ENCODE measurements around the gene LYSMD3.
A peak's percentile ranks its signal among the peaks of the same experiment; 100 is the strongest.

The LYSMD3 gene

DNA sequence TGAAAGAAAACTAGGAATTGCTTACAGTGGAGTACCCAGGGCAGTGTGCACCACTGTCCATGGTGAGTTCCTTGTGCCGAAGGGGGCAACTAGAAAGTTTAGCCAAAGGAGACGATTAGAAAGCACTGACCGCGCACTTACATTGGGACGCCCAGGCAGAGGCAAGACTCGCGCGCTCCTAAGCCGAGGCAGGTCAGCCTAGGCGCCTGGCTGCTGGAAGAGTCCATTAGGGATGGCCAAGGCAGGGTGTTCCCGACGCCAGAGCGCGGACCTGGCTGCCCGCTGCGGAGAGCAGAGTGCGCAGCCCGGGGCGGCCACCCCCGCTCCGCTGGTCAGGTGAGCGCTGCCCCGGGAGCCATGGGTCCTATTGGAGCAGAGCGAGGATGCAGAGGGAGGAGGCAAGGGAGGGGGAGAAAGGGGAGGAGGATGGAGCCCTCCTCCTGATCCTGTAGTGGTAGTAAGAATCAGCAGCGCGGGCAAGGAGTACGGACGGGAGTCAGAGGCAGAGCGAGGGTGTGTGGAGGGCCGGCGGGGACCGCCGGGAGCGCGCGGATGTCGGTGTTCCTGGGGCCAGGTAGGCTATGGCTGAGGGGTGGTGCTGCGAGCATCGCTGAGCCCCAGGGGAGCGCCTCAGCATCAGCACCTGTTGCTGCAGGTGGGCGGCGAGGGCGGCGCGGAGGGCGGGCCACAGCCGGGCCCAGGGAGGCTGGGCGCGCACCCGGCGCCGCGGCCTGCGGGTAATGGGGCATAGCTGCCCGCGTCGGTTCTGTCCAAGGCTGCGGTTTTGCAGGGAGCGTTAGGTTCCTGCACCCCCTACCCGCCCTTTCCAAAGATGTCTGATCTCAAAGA is 29.2 kb upstream of the LYSMD3 start, which contains the start of gene ADGRV1:
Gene ADGRV1, plus strand, starts transcription at position 454 of the 849 bp plus-strand sequence. Its CDS starts 99 bp downstream, at position 553.
- Mint-ChIP-seq H3K27me3 (ENCODE audit: low read depth, poor library complexity) (no peaks in the 10 kb centered on the region), H3K27ac (peak within 1 kb of the TSS; percentile 95), H3K9me3 (no peaks in the 10 kb centered on the region), H3K4me3 (peak within 1 kb of the TSS; percentile 92), H3K4me1 (peaks cover 61% of the 10 kb centered on the region), H3K36me3 (ENCODE audit: low read depth) (no peaks in the 10 kb centered on the region)
- TF ChIP-seq, protein P1, sequence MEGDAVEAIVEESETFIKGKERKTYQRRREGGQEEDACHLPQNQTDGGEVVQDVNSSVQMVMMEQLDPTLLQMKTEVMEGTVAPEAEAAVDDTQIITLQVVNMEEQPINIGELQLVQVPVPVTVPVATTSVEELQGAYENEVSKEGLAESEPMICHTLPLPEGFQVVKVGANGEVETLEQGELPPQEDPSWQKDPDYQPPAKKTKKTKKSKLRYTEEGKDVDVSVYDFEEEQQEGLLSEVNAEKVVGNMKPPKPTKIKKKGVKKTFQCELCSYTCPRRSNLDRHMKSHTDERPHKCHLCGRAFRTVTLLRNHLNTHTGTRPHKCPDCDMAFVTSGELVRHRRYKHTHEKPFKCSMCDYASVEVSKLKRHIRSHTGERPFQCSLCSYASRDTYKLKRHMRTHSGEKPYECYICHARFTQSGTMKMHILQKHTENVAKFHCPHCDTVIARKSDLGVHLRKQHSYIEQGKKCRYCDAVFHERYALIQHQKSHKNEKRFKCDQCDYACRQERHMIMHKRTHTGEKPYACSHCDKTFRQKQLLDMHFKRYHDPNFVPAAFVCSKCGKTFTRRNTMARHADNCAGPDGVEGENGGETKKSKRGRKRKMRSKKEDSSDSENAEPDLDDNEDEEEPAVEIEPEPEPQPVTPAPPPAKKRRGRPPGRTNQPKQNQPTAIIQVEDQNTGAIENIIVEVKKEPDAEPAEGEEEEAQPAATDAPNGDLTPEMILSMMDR (IDR thresholded peaks at IDR 0.05), result no peak
- peak; percentile 93 for DNase-seq

DNA sequence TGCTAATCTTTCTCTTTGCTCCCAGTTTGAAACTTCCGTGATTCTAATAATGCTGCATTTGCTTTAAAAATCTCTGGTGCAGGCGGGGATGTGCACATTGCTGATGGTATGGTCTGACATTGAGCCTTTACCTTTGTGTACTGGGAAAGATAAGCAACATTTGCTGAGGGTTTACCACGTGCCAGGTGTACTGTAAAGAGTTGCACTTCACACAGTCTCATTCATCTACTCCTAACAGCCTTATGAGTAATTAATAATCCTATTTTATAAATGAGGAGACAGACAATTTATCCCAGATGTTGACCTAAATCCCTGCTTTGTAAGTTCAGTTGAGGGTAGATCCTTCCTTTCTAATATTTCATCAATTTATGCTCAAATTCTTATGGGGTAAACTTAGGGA is 28.5 kb upstream of the LYSMD3 start:
- no peak for DNase-seq
- no peak overlapping the region for H3K27ac Mint-ChIP-seq
- no peaks in the 10 kb centered on the region for H3K9me3 Mint-ChIP-seq
- TF ChIP-seq, protein P1 (IDR thresholded peaks at IDR 0.05), result no peak
- peak overlapping the region; percentile 92 for H3K4me3 Mint-ChIP-seq
- H3K36me3 Mint-ChIP-seq (ENCODE audit: low read depth), result no peaks in the 10 kb centered on the region
- no peaks in the 10 kb centered on the region for H3K27me3 Mint-ChIP-seq (ENCODE audit: low read depth, poor library complexity)
- peaks cover 58% of the 10 kb centered on the region for H3K4me1 Mint-ChIP-seq

DNA sequence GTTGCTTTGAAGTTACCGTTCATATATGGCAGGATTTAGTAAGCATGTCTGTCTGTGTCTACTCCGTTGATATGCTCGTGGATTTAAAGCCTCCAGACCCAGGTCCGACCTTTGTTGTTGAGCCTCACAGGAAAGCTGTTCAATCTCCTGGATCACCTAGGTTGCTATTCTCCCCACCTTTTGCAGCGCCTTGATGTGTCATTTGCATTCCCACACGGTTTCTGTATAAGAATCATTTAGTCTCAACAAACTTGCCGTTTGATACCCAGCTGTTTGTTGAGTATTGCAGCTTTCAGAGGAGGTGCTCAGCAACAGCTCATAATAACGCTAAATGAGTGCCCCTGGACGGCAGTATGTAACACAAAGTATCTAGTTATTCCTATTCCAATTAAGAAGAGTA is 28.0 kb upstream of the LYSMD3 start:
- Mint-ChIP-seq H3K27me3 (ENCODE audit: low read depth, poor library complexity) (no peaks in the 10 kb centered on the region), H3K4me3 (peak overlapping the region; percentile 92), H3K27ac (no peak overlapping the region), H3K36me3 (ENCODE audit: low read depth) (no peaks in the 10 kb centered on the region), H3K9me3 (no peaks in the 10 kb centered on the region), H3K4me1 (peaks cover 54% of the 10 kb centered on the region)
- TF ChIP-seq, protein P1 (IDR thresholded peaks at IDR 0.05), result no peak
- DNase-seq, result no peak

DNA sequence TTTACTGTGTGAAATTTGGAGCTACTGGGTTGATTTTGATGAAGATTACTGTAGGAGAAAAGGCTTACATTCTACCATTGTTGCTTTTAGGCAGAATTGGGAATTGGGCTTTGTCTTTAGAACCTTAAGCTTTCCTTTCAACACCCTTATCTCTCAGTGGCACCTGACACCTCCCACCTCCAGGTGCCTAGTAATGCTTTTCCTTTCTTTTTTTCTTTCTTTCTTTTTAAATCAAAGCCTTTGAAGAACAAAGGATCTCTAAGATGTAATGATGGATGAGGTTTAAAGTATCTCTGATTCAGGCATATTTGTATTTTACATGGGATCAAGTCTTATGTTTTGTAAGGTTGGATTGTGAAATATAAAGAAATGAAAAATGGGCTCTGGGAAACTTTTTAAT is 26.3 kb upstream of the LYSMD3 start:
- Mint-ChIP-seq H3K36me3 (ENCODE audit: low read depth) (no peaks in the 10 kb centered on the region), H3K27ac (no peak overlapping the region), H3K4me1 (peaks cover 36% of the 10 kb centered on the region), H3K27me3 (ENCODE audit: low read depth, poor library complexity) (no peaks in the 10 kb centered on the region), H3K9me3 (no peaks in the 10 kb centered on the region), H3K4me3 (no peak overlapping the region)
- DNase-seq, result no peak
- TF ChIP-seq, protein P1 (IDR thresholded peaks at IDR 0.05), result no peak

DNA sequence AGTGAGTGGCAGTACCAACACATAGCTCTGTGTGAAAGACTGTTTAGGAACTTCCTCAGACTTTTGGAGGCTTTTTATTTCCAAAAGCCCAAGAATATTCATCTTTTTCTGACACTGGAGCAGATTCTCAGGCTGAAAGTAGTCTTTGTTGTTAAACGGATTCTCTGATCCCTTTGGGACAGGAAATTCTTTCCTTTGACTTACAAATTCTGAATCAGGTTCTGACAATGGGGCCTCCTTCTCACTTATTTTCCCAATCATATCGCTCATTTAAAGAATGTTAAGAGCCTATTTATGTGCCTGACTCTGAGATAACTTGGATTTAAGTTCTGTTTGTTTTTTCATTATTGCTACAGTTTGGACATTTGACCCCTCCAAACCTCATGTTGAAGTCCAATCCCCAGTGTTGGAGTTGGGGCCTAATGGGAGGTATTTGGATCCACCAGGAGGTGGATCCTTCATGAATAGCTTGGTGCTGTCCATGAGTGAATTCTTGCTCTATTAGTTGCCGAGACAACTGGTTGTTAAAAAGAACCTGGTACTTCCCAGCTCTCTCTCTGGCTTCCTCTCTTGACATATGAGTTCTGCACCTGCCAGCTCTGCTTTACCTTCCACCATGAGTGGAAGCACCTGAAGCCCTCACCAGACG is 25.1 kb upstream of the LYSMD3 start:
- Mint-ChIP-seq H3K4me3 (no peak overlapping the region), H3K36me3 (ENCODE audit: low read depth) (no peaks in the 10 kb centered on the region), H3K27ac (no peak overlapping the region), H3K27me3 (ENCODE audit: low read depth, poor library complexity) (no peaks in the 10 kb centered on the region), H3K4me1 (peaks cover 24% of the 10 kb centered on the region), H3K9me3 (no peaks in the 10 kb centered on the region)
- TF ChIP-seq, protein P1 (IDR thresholded peaks at IDR 0.05), result no peak
- no peak for DNase-seq
